ENCODE results near the gene KCNIP1. TPM values are rescaled to one million over a fixed set of nuclear protein-coding genes. Genes with fewer than 3 reads are reported as not detected.

The KCNIP1 gene
- total and polyA plus RNA-seq, 2 of the 13 experiments (the other 11 are each of a cell fraction or from before 2014, with no cell fraction given), result not detected

DNA sequence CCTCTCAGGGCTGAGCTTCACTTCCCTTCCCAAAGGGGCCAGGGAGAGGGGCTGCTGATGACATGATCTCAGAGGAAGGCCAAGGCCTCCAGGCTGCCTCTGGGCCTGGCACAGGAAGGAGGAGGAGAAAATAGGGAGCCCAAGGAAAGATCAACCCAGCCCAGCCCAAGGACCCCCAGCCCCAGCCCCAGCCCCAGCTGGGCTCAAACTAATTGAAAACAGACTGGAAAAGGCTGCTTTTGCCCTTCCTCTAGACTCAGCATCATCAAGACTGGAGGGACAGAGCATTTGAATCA is 18.3 kb upstream of the KCNIP1 start:
- H3K4me1 ChIP-seq (ENCODE audit: insufficient read depth, low read length), result no peaks in the 10 kb centered on the region
- no peak overlapping the region for H3K27ac ChIP-seq (ENCODE audit: extremely low read length, insufficient read depth, low read length)
- intact Hi-C loops (cut with micrococcal nuclease; ENCODE audit: unreplicated experiment), result no loop called here
- no peak overlapping the region for H2AFZ ChIP-seq (ENCODE audit: low read length)
- in situ Hi-C loops (cut with HindIII; ENCODE audit: extremely low pct_ligation_motif_present, low pct_unique_long_range_greater_than_20kb), result no loop called here
- no peak overlapping the region for H3K4me2 ChIP-seq (ENCODE audit: low read depth, low read length)
- no peak for DNase-seq (ENCODE audit: low spot score)
- no peaks in the 10 kb centered on the region for H4K20me1 ChIP-seq (ENCODE audit: insufficient read depth, low read length)
- FAIRE-seq, result no peak
- H3K9ac ChIP-seq (ENCODE audit: insufficient read depth, low read depth, low read length), result no peak overlapping the region
- no peak for ATAC-seq
- no peak overlapping the region for H3K4me3 ChIP-seq (replicated peaks in 1 of 3; ENCODE audit: insufficient read depth in 1 of 3, low read depth in 2 of 3, low read length in 3 of 3)
- POLR2A ChIA-PET, result no interaction called here
- H3K9me3 ChIP-seq (ENCODE audit: low read length), result no peaks in the 10 kb centered on the region
- BruUV-seq (replicated peaks), result no TSS peak
- H3K36me3 ChIP-seq (replicated peaks in 1 of 2; ENCODE audit: control insufficient read depth in 1 of 2, insufficient read depth in 2 of 2, low read length in 2 of 2), result no peaks in the 10 kb centered on the region
- H3K27me3 ChIP-seq (ENCODE audit: control insufficient read depth in 1 of 2, insufficient read depth in 2 of 2, low read length in 2 of 2), result peaks cover 1 to 9% of the 10 kb centered on the region in 2 experiments; a peak in 1 of 5 replicates
- CTCF ChIA-PET (ENCODE audit: low intra/inter-chr PET ratio, low total read pairs), result no interaction called here
- no peak for TF ChIP-seq HIVEP1 (CRISPR knock-in tag; IDR thresholded peaks at IDR 0.05)
- no peak for TF ChIP-seq ETV5 (CRISPR knock-in tag; IDR thresholded peaks at IDR 0.05; ENCODE audit: borderline replicate concordance)
- TF ChIP-seq, protein P1, sequence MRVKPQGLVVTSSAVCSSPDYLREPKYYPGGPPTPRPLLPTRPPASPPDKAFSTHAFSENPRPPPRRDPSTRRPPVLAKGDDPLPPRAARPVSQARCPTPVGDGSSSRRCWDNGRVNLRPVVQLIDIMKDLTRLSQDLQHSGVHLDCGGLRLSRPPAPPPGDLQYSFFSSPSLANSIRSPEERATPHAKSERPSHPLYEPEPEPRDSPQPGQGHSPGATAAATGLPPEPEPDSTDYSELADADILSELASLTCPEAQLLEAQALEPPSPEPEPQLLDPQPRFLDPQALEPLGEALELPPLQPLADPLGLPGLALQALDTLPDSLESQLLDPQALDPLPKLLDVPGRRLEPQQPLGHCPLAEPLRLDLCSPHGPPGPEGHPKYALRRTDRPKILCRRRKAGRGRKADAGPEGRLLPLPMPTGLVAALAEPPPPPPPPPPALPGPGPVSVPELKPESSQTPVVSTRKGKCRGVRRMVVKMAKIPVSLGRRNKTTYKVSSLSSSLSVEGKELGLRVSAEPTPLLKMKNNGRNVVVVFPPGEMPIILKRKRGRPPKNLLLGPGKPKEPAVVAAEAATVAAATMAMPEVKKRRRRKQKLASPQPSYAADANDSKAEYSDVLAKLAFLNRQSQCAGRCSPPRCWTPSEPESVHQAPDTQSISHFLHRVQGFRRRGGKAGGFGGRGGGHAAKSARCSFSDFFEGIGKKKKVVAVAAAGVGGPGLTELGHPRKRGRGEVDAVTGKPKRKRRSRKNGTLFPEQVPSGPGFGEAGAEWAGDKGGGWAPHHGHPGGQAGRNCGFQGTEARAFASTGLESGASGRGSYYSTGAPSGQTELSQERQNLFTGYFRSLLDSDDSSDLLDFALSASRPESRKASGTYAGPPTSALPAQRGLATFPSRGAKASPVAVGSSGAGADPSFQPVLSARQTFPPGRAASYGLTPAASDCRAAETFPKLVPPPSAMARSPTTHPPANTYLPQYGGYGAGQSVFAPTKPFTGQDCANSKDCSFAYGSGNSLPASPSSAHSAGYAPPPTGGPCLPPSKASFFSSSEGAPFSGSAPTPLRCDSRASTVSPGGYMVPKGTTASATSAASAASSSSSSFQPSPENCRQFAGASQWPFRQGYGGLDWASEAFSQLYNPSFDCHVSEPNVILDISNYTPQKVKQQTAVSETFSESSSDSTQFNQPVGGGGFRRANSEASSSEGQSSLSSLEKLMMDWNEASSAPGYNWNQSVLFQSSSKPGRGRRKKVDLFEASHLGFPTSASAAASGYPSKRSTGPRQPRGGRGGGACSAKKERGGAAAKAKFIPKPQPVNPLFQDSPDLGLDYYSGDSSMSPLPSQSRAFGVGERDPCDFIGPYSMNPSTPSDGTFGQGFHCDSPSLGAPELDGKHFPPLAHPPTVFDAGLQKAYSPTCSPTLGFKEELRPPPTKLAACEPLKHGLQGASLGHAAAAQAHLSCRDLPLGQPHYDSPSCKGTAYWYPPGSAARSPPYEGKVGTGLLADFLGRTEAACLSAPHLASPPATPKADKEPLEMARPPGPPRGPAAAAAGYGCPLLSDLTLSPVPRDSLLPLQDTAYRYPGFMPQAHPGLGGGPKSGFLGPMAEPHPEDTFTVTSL (CRISPR knock-in tag; IDR thresholded peaks at IDR 0.05; ENCODE audit: borderline replicate concordance), result no peak
- no peak for TF ChIP-seq IKZF4 (CRISPR knock-in tag; IDR thresholded peaks at IDR 0.05; ENCODE audit: borderline replicate concordance, low read depth, not compliant biosample characterization)
- TF ChIP-seq, protein P2, sequence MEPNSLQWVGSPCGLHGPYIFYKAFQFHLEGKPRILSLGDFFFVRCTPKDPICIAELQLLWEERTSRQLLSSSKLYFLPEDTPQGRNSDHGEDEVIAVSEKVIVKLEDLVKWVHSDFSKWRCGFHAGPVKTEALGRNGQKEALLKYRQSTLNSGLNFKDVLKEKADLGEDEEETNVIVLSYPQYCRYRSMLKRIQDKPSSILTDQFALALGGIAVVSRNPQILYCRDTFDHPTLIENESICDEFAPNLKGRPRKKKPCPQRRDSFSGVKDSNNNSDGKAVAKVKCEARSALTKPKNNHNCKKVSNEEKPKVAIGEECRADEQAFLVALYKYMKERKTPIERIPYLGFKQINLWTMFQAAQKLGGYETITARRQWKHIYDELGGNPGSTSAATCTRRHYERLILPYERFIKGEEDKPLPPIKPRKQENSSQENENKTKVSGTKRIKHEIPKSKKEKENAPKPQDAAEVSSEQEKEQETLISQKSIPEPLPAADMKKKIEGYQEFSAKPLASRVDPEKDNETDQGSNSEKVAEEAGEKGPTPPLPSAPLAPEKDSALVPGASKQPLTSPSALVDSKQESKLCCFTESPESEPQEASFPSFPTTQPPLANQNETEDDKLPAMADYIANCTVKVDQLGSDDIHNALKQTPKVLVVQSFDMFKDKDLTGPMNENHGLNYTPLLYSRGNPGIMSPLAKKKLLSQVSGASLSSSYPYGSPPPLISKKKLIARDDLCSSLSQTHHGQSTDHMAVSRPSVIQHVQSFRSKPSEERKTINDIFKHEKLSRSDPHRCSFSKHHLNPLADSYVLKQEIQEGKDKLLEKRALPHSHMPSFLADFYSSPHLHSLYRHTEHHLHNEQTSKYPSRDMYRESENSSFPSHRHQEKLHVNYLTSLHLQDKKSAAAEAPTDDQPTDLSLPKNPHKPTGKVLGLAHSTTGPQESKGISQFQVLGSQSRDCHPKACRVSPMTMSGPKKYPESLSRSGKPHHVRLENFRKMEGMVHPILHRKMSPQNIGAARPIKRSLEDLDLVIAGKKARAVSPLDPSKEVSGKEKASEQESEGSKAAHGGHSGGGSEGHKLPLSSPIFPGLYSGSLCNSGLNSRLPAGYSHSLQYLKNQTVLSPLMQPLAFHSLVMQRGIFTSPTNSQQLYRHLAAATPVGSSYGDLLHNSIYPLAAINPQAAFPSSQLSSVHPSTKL (CRISPR knock-in tag; IDR thresholded peaks at IDR 0.05), result no peak
- no peaks in the 10 kb centered on the region for H3K79me2 ChIP-seq (ENCODE audit: insufficient read depth, low read length)

Measured in HepG2 (cell line).